ENCODE measurements around the gene TMCC1. TPM values are rescaled to one million over a fixed set of nuclear protein-coding genes. Genes with fewer than 3 reads are reported as not detected.

Gene TMCC1
- total and polyA plus RNA-seq, 2 donors (not counting 3 experiments of a cell fraction or from before 2014, with no cell fraction given) = 17.4 to 38.4 TPM

DNA sequence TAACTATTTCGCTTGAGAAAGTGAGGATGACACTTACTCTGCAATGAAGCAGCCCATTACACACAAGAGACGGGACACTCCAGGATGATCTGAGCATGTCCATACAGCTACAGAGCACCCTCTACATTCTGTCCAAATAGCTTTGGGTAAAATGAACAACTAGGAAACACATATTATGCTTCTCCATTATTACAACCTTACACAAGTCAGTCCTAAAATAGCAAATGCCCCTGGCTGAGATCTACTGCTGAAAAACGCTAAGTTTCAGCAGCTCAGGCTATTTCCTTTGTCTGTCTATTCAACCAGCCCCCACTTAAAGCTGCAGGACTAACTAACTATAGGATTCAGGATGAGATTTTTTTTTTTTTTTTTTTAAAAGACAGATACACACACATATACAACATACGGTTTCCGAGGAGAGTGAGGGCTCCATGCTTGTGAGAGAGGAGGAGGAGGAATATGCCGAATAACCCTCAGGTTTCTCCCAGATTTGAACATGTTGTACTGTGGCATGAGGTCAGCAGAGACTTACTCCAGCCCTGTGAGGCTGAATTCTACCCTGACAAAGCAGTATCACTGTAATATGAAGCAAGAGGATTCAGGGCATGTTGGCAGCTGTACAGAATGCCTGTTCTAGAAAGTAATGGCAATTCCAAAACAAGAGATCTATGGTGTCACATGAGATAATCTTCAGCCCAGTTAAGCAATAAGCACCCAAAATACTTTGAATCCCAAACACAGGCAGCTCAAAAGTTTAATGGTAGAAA is 169.8 kb downstream of the TMCC1 start:
- Histone ChIP-seq H4K20me1 (replicated peaks; ENCODE audit: control insufficient read depth, extremely low read depth, insufficient read depth, low read length) (peaks cover 2% of the 10 kb centered on the region), H3K79me2 (ENCODE audit: control insufficient read depth, insufficient read depth, low read length) (no peaks in the 10 kb centered on the region), H3K36me3 (ENCODE audit: control insufficient read depth in 2 of 2, extremely low read depth in 1 of 2, insufficient read depth in 2 of 2, low read length in 2 of 2) (no peaks in the 10 kb centered on the region), H3K4me2 (ENCODE audit: insufficient read depth, low read length) (no peak overlapping the region), H3K27me3 (ENCODE audit: control insufficient read depth in 2 of 2, insufficient read depth in 2 of 2, low read length in 2 of 2) (no peaks in the 10 kb centered on the region), H2AFZ (ENCODE audit: low read depth, low read length) (no peak overlapping the region), H3K27ac (ENCODE audit: insufficient read depth, low read depth, low read length) (no peak overlapping the region), H3K9me1 (replicated peaks; ENCODE audit: control insufficient read depth, extremely low read depth, insufficient read depth, low read length) (no peaks in the 10 kb centered on the region), H3K4me1 (ENCODE audit: control insufficient read depth, extremely low read depth, insufficient read depth, low read length) (no peaks in the 10 kb centered on the region), H3K9me3 (replicated peaks; ENCODE audit: control insufficient read depth, insufficient read depth, low read length) (no peaks in the 10 kb centered on the region), H3K4me3 (replicated peaks in 1 of 3; ENCODE audit: insufficient read depth in 1 of 3, low read depth in 1 of 3, low read length in 3 of 3) (no peak overlapping the region), H3K9ac (replicated peaks; ENCODE audit: extremely low read depth, insufficient read depth, low read length) (no peak overlapping the region)
- dilution Hi-C loops (cut with MboI; ENCODE audit: extremely low pct_ligation_motif_present, low sequenced_read_pairs) (no loop called here), intact Hi-C loops (cut with micrococcal nuclease) (no loop called here)
- POLR2A ChIA-PET = interaction anchor here (0.6 kb wide), 1 partner anchor 9 kb away, joined by 3 read pairs; no protein-coding TSS in a partner anchor
- CTCF ChIA-PET = interaction anchor here (2.0 kb wide), 1 partner anchor 35 kb away, joined by 4 read pairs; no protein-coding TSS in a partner anchor
- no peak for TF ChIP-seq POLR2A (IDR thresholded peaks at IDR 0.05; ENCODE audit: low read depth, low read length)
- no peak for TF ChIP-seq EZH2 (IDR thresholded peaks at IDR 0.05; ENCODE audit: borderline replicate concordance, low read depth, low read length, severe bottlenecking)
- TF ChIP-seq MYC (IDR thresholded peaks at IDR 0.05; ENCODE audit: low read depth, low read length) = no peak
- DNase-seq (ENCODE audit: low read depth, low spot score) (peak; percentile 6), FAIRE-seq (no peak)
- no TSS peak for BruUV-seq (replicated peaks)

DNA sequence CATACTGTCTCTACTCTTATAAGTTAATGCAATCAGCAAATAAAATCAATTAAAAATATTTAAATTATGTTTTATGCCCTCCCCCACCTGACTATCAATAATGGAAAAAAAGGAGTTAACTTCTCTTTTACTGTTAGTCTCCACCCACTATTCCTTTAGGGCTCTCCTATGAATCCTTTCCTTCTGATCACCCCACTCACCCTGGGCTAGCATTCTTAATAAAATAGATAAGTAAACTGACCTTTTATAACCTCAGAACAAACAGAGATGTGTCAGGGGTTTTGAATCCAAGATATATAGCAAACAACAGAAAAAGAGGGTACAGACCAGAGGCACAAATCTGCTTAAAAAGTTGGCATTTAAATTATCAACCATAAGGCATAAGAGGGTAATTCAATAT is 171.0 kb downstream of the TMCC1 start:
- no peak overlapping the region for H3K4me3 ChIP-seq (replicated peaks in 1 of 3; ENCODE audit: insufficient read depth in 1 of 3, low read depth in 1 of 3, low read length in 3 of 3)
- ChIA-PET CTCF (no interaction called here), POLR2A (no interaction called here)
- TF ChIP-seq MYC (IDR thresholded peaks at IDR 0.05; ENCODE audit: low read depth, low read length) (no peak), EZH2 (IDR thresholded peaks at IDR 0.05; ENCODE audit: borderline replicate concordance, low read depth, low read length, severe bottlenecking) (no peak)
- TF ChIP-seq, protein P1, sequence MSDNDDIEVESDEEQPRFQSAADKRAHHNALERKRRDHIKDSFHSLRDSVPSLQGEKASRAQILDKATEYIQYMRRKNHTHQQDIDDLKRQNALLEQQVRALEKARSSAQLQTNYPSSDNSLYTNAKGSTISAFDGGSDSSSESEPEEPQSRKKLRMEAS (IDR thresholded peaks at IDR 0.05; ENCODE audit: insufficient read depth, insufficient read length) = no peak
- H3K27me3 ChIP-seq (ENCODE audit: control insufficient read depth in 2 of 2, insufficient read depth in 2 of 2, low read length in 2 of 2) = no peaks in the 10 kb centered on the region
- dilution Hi-C loops (cut with MboI; ENCODE audit: extremely low pct_ligation_motif_present, low sequenced_read_pairs) (no loop called here), intact Hi-C loops (cut with micrococcal nuclease) (no loop called here)
- no peak overlapping the region for H2AFZ ChIP-seq (ENCODE audit: low read depth, low read length)
- no peaks in the 10 kb centered on the region for H3K9me3 ChIP-seq (replicated peaks; ENCODE audit: control insufficient read depth, insufficient read depth, low read length)
- H3K27ac ChIP-seq (ENCODE audit: insufficient read depth, low read depth, low read length) = no peak overlapping the region
- H3K9ac ChIP-seq (replicated peaks; ENCODE audit: extremely low read depth, insufficient read depth, low read length) = no peak overlapping the region
- FAIRE-seq (no peak), DNase-seq (ENCODE audit: low read depth, low spot score) (no peak)
- no peaks in the 10 kb centered on the region for H3K79me2 ChIP-seq (ENCODE audit: control insufficient read depth, insufficient read depth, low read length)
- H3K4me1 ChIP-seq (ENCODE audit: control insufficient read depth, extremely low read depth, insufficient read depth, low read length) = no peaks in the 10 kb centered on the region
- H4K20me1 ChIP-seq (replicated peaks; ENCODE audit: control insufficient read depth, extremely low read depth, insufficient read depth, low read length) = peaks cover 2% of the 10 kb centered on the region
- BruUV-seq (replicated peaks) = no TSS peak
- no peak overlapping the region for H3K4me2 ChIP-seq (ENCODE audit: insufficient read depth, low read length)
- no peaks in the 10 kb centered on the region for H3K36me3 ChIP-seq (ENCODE audit: control insufficient read depth in 2 of 2, extremely low read depth in 1 of 2, insufficient read depth in 2 of 2, low read length in 2 of 2)
- no peaks in the 10 kb centered on the region for H3K9me1 ChIP-seq (replicated peaks; ENCODE audit: control insufficient read depth, extremely low read depth, insufficient read depth, low read length)
